Activated CD8-positive, alpha-beta T cell treated with anti-CD3 and anti-CD28 coated beads for 36 hours (primary cell): ENCODE measurements around the gene UBE2V1. TPM values are rescaled to one million over a fixed set of nuclear protein-coding genes. Genes with fewer than 3 reads are reported as not detected.

ENCODE experiments used
- ATAC-seq: fragments of 200-7000 bp; cut with Tn5 transposase; one replicate; pipeline ENCODE4 v1.10.0; 2021; ENCODE audit warnings: mild to moderate bottlenecking, moderate library complexity
- CTCF ChIA-PET: fragments of 350-600 bp; sonication (Branson Sonifier 250); formaldehyde crosslinking; loops from one replicate; lab custom pipeline; 2021; ENCODE audit warnings: antibody characterized with exemption; lab: Charles Lee
- POLR2A ChIA-PET: fragments of 350-600 bp; sonication (Branson Sonifier 250); formaldehyde crosslinking; loops from one replicate; lab custom pipeline; 2021; ENCODE audit warnings: antibody characterized with exemption; lab: Charles Lee
- DNase-seq: peaks from one replicate; pipeline ENCODE4 v3.0.0-alpha.2; 2020
- H3K27ac Mint-ChIP-seq: one replicate; pipeline ENCODE4 v1.8.0; 2021; ENCODE audit warnings: mild to moderate bottlenecking, mixed read lengths
- H3K27me3 Mint-ChIP-seq: one replicate; pipeline ENCODE4 v1.8.0; 2021; ENCODE audit warnings: mixed read lengths
- H3K36me3 Mint-ChIP-seq: one replicate; pipeline ENCODE4 v1.8.0; 2021; ENCODE audit warnings: low read depth, mixed read lengths
- H3K4me1 Mint-ChIP-seq: one replicate; pipeline ENCODE4 v1.8.0; 2021; ENCODE audit warnings: low read depth, mixed read lengths
- H3K4me3 Mint-ChIP-seq: one replicate; pipeline ENCODE4 v1.8.0; 2021; ENCODE audit warnings: mild to moderate bottlenecking, moderate library complexity, mixed read lengths
- H3K9me3 Mint-ChIP-seq: one replicate; pipeline ENCODE4 v1.8.0; 2021; ENCODE audit warnings: mixed read lengths
- intact Hi-C: fragments of 100-400 bp; cut with micrococcal nuclease; formaldehyde crosslinking; loops from one replicate; pipeline ENCODE4 v1.10.0; 2022
- total RNA-seq, 2 experiments: library from RNA; stranded (reverse); gene quantifications; one replicate each; pipeline ENCODE4 v1.2.3, GENCODE V29; 2021
- TF ChIP-seq, protein P1 (sequence below): fragments of 200-600 bp; IDR thresholded peaks from one replicate; pipeline ENCODE4 v1.8.0; 2022; ENCODE audit warnings: antibody characterized with exemption, mild to moderate bottlenecking

Gene UBE2V1
- total RNA-seq, 2 experiments from 2014 or later: 112 to 151 TPM

DNA sequence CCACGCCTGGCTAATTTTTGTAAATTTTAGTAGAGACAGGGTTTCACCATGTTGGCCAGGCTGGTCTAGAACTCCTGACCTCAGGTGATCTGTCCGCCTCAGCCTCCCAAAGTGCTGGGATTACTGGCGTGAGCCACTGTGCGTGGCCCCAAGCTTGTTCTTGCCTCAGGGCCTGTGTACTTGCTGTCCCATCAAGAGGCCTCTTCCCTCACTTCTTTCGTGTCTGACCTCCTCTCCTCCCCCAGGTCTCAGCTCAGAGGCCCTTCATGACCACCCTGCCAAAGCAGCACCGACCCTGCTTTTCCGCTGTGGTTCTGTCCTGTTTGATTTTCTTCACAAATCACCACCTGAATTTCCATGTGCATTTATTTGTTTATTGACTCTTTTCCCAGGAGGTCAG, 10.5 kb upstream of the UBE2V1 start:
- no peak for ATAC-seq

DNA sequence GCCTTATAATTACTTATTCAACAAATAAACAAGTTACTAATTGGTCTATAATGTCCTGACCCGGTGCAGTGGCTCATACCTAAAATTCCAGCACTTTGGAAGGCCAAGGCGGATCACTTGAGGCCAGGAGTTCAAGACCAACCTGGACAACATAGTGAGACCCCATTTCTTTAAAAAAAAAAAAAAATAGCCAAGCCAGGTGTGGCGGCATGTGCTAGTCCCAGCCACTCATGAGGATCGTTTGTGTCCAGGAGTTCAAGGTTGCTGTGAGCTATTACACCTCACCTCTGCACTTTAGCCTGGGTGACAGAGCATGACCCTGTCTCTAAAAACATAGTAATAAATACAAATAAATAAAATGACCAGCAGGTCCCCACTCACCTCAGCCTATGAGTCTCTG, 9.8 kb upstream of the UBE2V1 start:
- Mint-ChIP-seq H3K27me3 (no peaks in the 10 kb centered on the region), H3K9me3 (no peaks in the 10 kb centered on the region), H3K27ac (no peak overlapping the region), H3K4me1 (peaks cover 2% of the 10 kb centered on the region), H3K4me3 (no peak overlapping the region), H3K36me3 (peaks cover 13% of the 10 kb centered on the region)
- intact Hi-C loops: no loop called here
- ATAC-seq (no peak), DNase-seq (no peak)
- ChIA-PET POLR2A (interaction anchor here (1.2 to 1.8 kb wide), 3 partner anchors 25 to 31 kb away, joined by 4 to 5 read pairs (median 5); partner anchors contain the start of gene PEDS1), CTCF (interaction anchor here (1.3 to 9.5 kb wide), 4 partner anchors 11 to 46 kb away, joined by 3 to 203 read pairs (median 43); partner anchors contain the start of gene PEDS1)
- TF ChIP-seq, protein P1, sequence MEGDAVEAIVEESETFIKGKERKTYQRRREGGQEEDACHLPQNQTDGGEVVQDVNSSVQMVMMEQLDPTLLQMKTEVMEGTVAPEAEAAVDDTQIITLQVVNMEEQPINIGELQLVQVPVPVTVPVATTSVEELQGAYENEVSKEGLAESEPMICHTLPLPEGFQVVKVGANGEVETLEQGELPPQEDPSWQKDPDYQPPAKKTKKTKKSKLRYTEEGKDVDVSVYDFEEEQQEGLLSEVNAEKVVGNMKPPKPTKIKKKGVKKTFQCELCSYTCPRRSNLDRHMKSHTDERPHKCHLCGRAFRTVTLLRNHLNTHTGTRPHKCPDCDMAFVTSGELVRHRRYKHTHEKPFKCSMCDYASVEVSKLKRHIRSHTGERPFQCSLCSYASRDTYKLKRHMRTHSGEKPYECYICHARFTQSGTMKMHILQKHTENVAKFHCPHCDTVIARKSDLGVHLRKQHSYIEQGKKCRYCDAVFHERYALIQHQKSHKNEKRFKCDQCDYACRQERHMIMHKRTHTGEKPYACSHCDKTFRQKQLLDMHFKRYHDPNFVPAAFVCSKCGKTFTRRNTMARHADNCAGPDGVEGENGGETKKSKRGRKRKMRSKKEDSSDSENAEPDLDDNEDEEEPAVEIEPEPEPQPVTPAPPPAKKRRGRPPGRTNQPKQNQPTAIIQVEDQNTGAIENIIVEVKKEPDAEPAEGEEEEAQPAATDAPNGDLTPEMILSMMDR: no peak

More for the DNA sequence above, 10.5 kb upstream of the UBE2V1 start:
- Mint-ChIP-seq H3K27me3 (no peaks in the 10 kb centered on the region), H3K4me1 (peaks cover 2% of the 10 kb centered on the region), H3K4me3 (no peak overlapping the region), H3K27ac (no peak overlapping the region), H3K36me3 (peaks cover 16% of the 10 kb centered on the region), H3K9me3 (no peaks in the 10 kb centered on the region)
- intact Hi-C loops: no loop called here
- TF ChIP-seq, protein P1: no peak
- no peak for DNase-seq
- CTCF ChIA-PET: interaction anchor here (1.3 to 9.5 kb wide), 2 partner anchors 11 to 46 kb away, joined by 3 to 203 read pairs; no protein-coding TSS in a partner anchor
- POLR2A ChIA-PET: interaction anchor here (1.2 to 1.5 kb wide), 2 partner anchors 24 to 29 kb away, joined by 4 to 5 read pairs; no protein-coding TSS in a partner anchor

DNA sequence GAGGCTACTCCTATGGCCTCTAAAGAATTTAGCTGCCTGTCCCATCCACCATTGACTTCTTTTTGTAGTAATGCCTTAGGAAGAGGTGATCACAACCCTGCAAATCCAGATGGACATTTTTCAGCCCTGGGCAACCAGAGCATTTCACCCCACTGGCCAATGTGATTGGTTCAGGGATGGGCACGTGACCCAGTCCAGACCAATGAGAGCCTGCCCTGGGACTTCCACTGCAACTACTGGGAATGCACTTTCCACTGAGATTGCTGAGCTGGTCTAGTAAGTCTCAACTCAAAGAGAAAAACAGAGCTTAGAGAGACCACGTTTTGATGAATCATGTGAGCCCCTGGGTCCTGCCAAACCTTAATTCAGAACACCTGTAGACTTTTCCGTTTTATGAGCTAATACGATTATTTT, 8.9 kb upstream of the UBE2V1 start:
- H3K27me3 Mint-ChIP-seq: no peaks in the 10 kb centered on the region
- H3K4me1 Mint-ChIP-seq: peaks cover 4% of the 10 kb centered on the region
- no peak overlapping the region for H3K4me3 Mint-ChIP-seq
- H3K27ac Mint-ChIP-seq: no peak overlapping the region
- TF ChIP-seq, protein P1: no peak
- no peak for ATAC-seq
- no peak for DNase-seq
- peaks cover 7% of the 10 kb centered on the region for H3K36me3 Mint-ChIP-seq
- intact Hi-C loops: loop anchor here (2.0 kb wide), 1 partner anchor 47 kb away; no protein-coding TSS in a partner anchor
- no peaks in the 10 kb centered on the region for H3K9me3 Mint-ChIP-seq
- CTCF ChIA-PET: interaction anchor here (0.9 to 9.5 kb wide), 11 partner anchors 11 to 143 kb away, joined by 3 to 203 read pairs (median 11); partner anchors contain the start of gene PEDS1
- POLR2A ChIA-PET: interaction anchor here (1.1 to 1.8 kb wide), 2 partner anchors 27 to 31 kb away, joined by 3 to 5 read pairs; partner anchors contain the start of gene PEDS1

DNA sequence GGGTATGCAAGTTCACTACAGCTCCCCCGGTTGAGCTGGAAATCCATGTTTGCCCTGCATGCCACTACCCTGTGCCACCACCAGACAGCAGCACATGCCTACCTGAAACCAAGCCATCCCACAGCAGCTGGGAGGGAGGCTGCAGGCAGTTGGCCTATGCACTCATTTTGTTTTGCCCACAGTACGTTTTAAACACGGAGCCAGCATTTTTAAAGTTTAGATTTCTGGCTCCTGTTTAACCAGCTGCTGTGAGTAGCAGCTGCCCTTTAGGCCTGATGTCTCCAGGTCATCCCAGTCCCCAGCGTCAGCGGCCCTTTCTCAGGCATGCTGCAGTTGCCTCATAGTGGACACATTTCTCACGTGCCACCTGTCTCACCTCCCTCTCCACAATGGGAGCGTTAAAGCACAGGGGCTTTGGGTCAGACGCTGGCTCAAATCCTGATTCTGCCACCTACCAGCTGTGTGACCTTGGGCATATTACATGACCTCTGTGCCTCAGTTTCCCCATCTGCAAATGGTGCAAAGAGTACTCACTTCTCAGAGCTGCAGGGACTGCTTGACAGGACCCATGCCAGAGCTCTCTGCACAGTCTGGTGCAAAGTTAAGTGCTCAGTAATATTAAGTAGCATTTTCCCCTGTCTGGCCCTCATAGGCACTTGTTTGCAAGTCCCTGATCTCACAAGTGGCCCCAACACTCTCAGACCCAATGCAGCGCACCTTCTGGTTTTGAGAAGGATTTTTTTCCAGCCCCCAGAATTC, 8.2 kb upstream of the UBE2V1 start:
- peak; percentile 75 for DNase-seq

More for the DNA sequence above, 8.2 kb upstream of the UBE2V1 start:
- H3K27me3 Mint-ChIP-seq: no peaks in the 10 kb centered on the region
- ChIA-PET POLR2A (interaction anchor here (0.8 to 1.8 kb wide), 4 partner anchors 11 to 58 kb away, joined by 3 to 5 read pairs (median 3); partner anchors contain the start of gene PEDS1), CTCF (interaction anchor here (0.9 to 9.5 kb wide), 22 partner anchors 10 to 344 kb away, joined by 3 to 203 read pairs (median 6); partner anchors contain the start of gene PEDS1)
- TF ChIP-seq, protein P1: peak; percentile 70
- intact Hi-C loops: loop anchor here (2.0 kb wide), 1 partner anchor 48 kb away; no protein-coding TSS in a partner anchor
- H3K27ac Mint-ChIP-seq: no peak overlapping the region
- H3K4me1 Mint-ChIP-seq: peaks cover 8% of the 10 kb centered on the region
- ATAC-seq: peak; percentile 80
- H3K4me3 Mint-ChIP-seq: no peak overlapping the region
- H3K9me3 Mint-ChIP-seq: no peaks in the 10 kb centered on the region
- H3K36me3 Mint-ChIP-seq: peaks cover 7% of the 10 kb centered on the region
